ENCODE data around the gene CSNK1A1. TPM values are rescaled to one million over a fixed set of nuclear protein-coding genes. Genes with fewer than 3 reads are reported as not detected.
"Not testable (repeated sequence)": the region's sequence is repeated elsewhere in the genome, so short reads cannot be mapped to it uniquely, and the experiment has no call there.

The CSNK1A1 gene
- total and polyA plus RNA-seq, 8 donors: 60.5 to 408 (median 178) TPM

GRCh38 chr5:149445739-149446369 lies 105.4 kb downstream of the CSNK1A1 start:
- no peaks in the 10 kb centered on the region for H3K27me3 ChIP-seq
- WGBS, 5 donors: 52 to 70% (median 62%) methylated on average over 9 of the region's 9 CpGs
- H3K4me3 ChIP-seq: no peak overlapping the region
- peak in 1 of 2 donors; percentile 71 for DNase-seq
- intact Hi-C loops (cut with DNase I; ENCODE audit: low total_unique reads): no loop called here
- H3K9me3 ChIP-seq: no peaks in the 10 kb centered on the region
- H3K36me3 ChIP-seq: no peaks in the 10 kb centered on the region
- peaks cover 23 to 70% (median 39%) of the 10 kb centered on the region in 4 donors for H3K4me1 ChIP-seq
- peak overlapping the region in 4 of 5 donors; percentile 46 to 89 (median 70) for H3K27ac ChIP-seq
- TF ChIP-seq POLR2AphosphoS5 (IDR thresholded peaks at IDR 0.05) (peak in 1 of 3 donors; percentile 76), POLR2A (IDR thresholded peaks at IDR 0.05) (no peak), CTCF (IDR thresholded peaks at IDR 0.05) (no peak), EP300 (IDR thresholded peaks at IDR 0.05) (peak; percentile 67)

- Histone ChIP-seq H3K4me3 (no peak overlapping the region), H3K27me3 (no peaks in the 10 kb centered on the region), H3K36me3 (no peaks in the 10 kb centered on the region), H3K4me1 (peaks cover 17 to 68% (median 34%) of the 10 kb centered on the region in 4 donors), H3K9me3 (no peaks in the 10 kb centered on the region), H3K27ac (peak overlapping the region in 4 of 5 donors; percentile 46 to 89 (median 70))
- WGBS, 5 donors: 59 to 67% (median 65%) methylated on average over 7 of the region's 7 CpGs
- no peak for DNase-seq
- intact Hi-C loops (cut with DNase I; ENCODE audit: low total_unique reads): no loop called here
- TF ChIP-seq EP300 (IDR thresholded peaks at IDR 0.05) (no peak), CTCF (IDR thresholded peaks at IDR 0.05) (no peak), POLR2A (IDR thresholded peaks at IDR 0.05) (no peak), POLR2AphosphoS5 (IDR thresholded peaks at IDR 0.05) (no peak)
Measured at GRCh38 chr5:149445343-149445738, 105.9 kb downstream of the CSNK1A1 start.

GRCh38 chr5:149444430-149444829 lies 106.8 kb downstream of the CSNK1A1 start:
- whole genome bisulfite sequencing, 5 donors: 79 to 89% (median 84%) methylated on average over 4 of the region's 4 CpGs
- not testable (repeated sequence) for DNase-seq, H3K9me3 ChIP-seq, H3K27me3 ChIP-seq, H3K36me3 ChIP-seq, H3K4me3 ChIP-seq
- peak overlapping the region in 2 of 5 donors; percentile 77 to 89 for H3K27ac ChIP-seq
- intact Hi-C loops (cut with DNase I; ENCODE audit: low total_unique reads): loop anchor here (5.0 kb wide), 1 partner anchor 108 kb away; the partner anchor contains the start of gene CSNK1A1
- peaks cover 8 to 68% (median 29%) of the 10 kb centered on the region in 4 donors for H3K4me1 ChIP-seq

- TF ChIP-seq EP300 (IDR thresholded peaks at IDR 0.05): no peak
- no peak for TF ChIP-seq POLR2A (IDR thresholded peaks at IDR 0.05)
- no peak for TF ChIP-seq POLR2AphosphoS5 (IDR thresholded peaks at IDR 0.05)
- no peak for TF ChIP-seq CTCF (IDR thresholded peaks at IDR 0.05)
- Histone ChIP-seq H3K27ac (peak overlapping the region; percentile 37 to 89 (median 74)), H3K4me3 (no peak overlapping the region), H3K27me3 (no peaks in the 10 kb centered on the region), H3K36me3 (no peaks in the 10 kb centered on the region), H3K9me3 (no peaks in the 10 kb centered on the region), H3K4me1 (peaks cover 8 to 63% (median 24%) of the 10 kb centered on the region in 4 donors)
- intact Hi-C loops (cut with DNase I; ENCODE audit: low total_unique reads): loop anchor here (5.0 kb wide), 1 partner anchor 109 kb away; the partner anchor contains the start of gene CSNK1A1
- no peak for DNase-seq
- 74 to 92% (median 87%) methylated on average over 7 of the region's 7 CpGs for WGBS, 5 donors
Measured at GRCh38 chr5:149443210-149443609, 108.0 kb downstream of the CSNK1A1 start.
